SK-N-DZ (cell line): ENCODE results near the gene NIPAL3.
"Not testable (repeated sequence)": the region's sequence is repeated elsewhere in the genome, so short reads cannot be mapped to it uniquely, and the experiment has no call there.

Experiments
- DNase-seq: peaks from one replicate; pipeline ENCODE4 v3.0.0-alpha.2; 2015; ENCODE audit warnings: low spot score

The NIPAL3 gene

GRCh38 chr1:24421502-24421901 lies 5.9 kb downstream of the NIPAL3 start:
- no peak for DNase-seq

GRCh38 chr1:24424207-24424606 lies 8.6 kb downstream of the NIPAL3 start:
- no peak for DNase-seq

- no peak for DNase-seq
Observed at GRCh38 chr1:24424990-24425389, 9.4 kb downstream of the NIPAL3 start.

- no peak for DNase-seq
Observed at GRCh38 chr1:24425441-24425840, 9.8 kb downstream of the NIPAL3 start.

- DNase-seq: no peak
Observed at GRCh38 chr1:24425922-24426321, 10.3 kb downstream of the NIPAL3 start.

- no peak for DNase-seq
Observed at GRCh38 chr1:24426744-24427544, 11.3 kb downstream of the NIPAL3 start.

- DNase-seq: no peak
Observed at GRCh38 chr1:24427545-24427862, 11.9 kb downstream of the NIPAL3 start.

- DNase-seq: no peak
Observed at GRCh38 chr1:24435782-24436365, 20.3 kb downstream of the NIPAL3 start.

- DNase-seq: no peak
Observed at GRCh38 chr1:24437631-24438396, 22.2 kb downstream of the NIPAL3 start.

GRCh38 chr1:24438423-24438901 lies 22.9 kb downstream of the NIPAL3 start:
- DNase-seq: no peak

- no peak for DNase-seq
Observed at GRCh38 chr1:24440436-24440835, 24.8 kb downstream of the NIPAL3 start.

- DNase-seq: no peak
Observed at GRCh38 chr1:24441480-24441879, 25.9 kb downstream of the NIPAL3 start.

- no peak for DNase-seq
Observed at GRCh38 chr1:24441996-24442668, 26.5 kb downstream of the NIPAL3 start.

GRCh38 chr1:24442764-24443163 lies 27.2 kb downstream of the NIPAL3 start:
- DNase-seq: no peak

GRCh38 chr1:24443241-24443656 lies 27.6 kb downstream of the NIPAL3 start:
- no peak for DNase-seq

- not testable (repeated sequence) for DNase-seq
Observed at GRCh38 chr1:24446446-24446845, 30.8 kb downstream of the NIPAL3 start.

- DNase-seq: no peak
Observed at GRCh38 chr1:24450316-24450715, 34.7 kb downstream of the NIPAL3 start.

GRCh38 chr1:24450857-24451397 lies 35.3 kb downstream of the NIPAL3 start:
- no peak for DNase-seq

- no peak for DNase-seq
Observed at GRCh38 chr1:24451746-24452145, 36.1 kb downstream of the NIPAL3 start.

- DNase-seq: no peak
Observed at GRCh38 chr1:24452922-24453485, 37.4 kb downstream of the NIPAL3 start.

GRCh38 chr1:24454673-24455072 lies 39.1 kb downstream of the NIPAL3 start:
- DNase-seq: no peak
